Measurements from ENCODE around the gene AHNAK.

The AHNAK gene

GRCh38 chr11:62391642-62392425 is 154.8 kb downstream of the AHNAK start:
- no peak for TF ChIP-seq REST (IDR thresholded peaks at IDR 0.05; ENCODE audit: insufficient replicate concordance, low read depth)
- no peak for TF ChIP-seq POLR2AphosphoS5 (IDR thresholded peaks at IDR 0.05; ENCODE audit: low read depth)
- TF ChIP-seq GABPA (IDR thresholded peaks at IDR 0.05; ENCODE audit: low read depth): no peak
- no peak for TF ChIP-seq CTCF (IDR thresholded peaks at IDR 0.05; ENCODE audit: insufficient read depth, low read length)
- TF ChIP-seq SPI1 (IDR thresholded peaks at IDR 0.05; ENCODE audit: borderline replicate concordance, low read depth): no peak
- H3K27ac ChIP-seq (replicated peaks): no peak overlapping the region

GRCh38 chr11:62390722-62391121 is 155.9 kb downstream of the AHNAK start:
- DNase-seq (ENCODE audit: low read depth in 1 of 2, low spot score in 1 of 2): no peak
- H3K4me3 ChIP-seq (replicated peaks; ENCODE audit: insufficient read depth, low read length): no peak overlapping the region
- no peak overlapping the region for H3K27ac ChIP-seq (replicated peaks)
- H3K27me3 ChIP-seq (ENCODE audit: insufficient read depth, poor library complexity, severe bottlenecking): no peaks in the 10 kb centered on the region
- no peak for TF ChIP-seq POLR2AphosphoS5 (IDR thresholded peaks at IDR 0.05; ENCODE audit: low read depth)
- TF ChIP-seq SPI1 (IDR thresholded peaks at IDR 0.05; ENCODE audit: borderline replicate concordance, low read depth): no peak
- TF ChIP-seq CTCF (IDR thresholded peaks at IDR 0.05; ENCODE audit: insufficient read depth, low read length): no peak
- no peak for TF ChIP-seq GABPA (IDR thresholded peaks at IDR 0.05; ENCODE audit: low read depth)
- TF ChIP-seq REST (IDR thresholded peaks at IDR 0.05; ENCODE audit: insufficient replicate concordance, low read depth): no peak

More at GRCh38 chr11:62391642-62392425, 154.8 kb downstream of the AHNAK start:
- DNase-seq (ENCODE audit: low read depth in 1 of 2, low spot score in 1 of 2): no peak
- Histone ChIP-seq H3K27me3 (ENCODE audit: insufficient read depth, poor library complexity, severe bottlenecking) (no peaks in the 10 kb centered on the region), H3K4me3 (replicated peaks; ENCODE audit: insufficient read depth, low read length) (no peak overlapping the region)

GRCh38 chr11:62390237-62390636 is 156.4 kb downstream of the AHNAK start:
- no peak for TF ChIP-seq GABPA (IDR thresholded peaks at IDR 0.05; ENCODE audit: low read depth)
- TF ChIP-seq CTCF (IDR thresholded peaks at IDR 0.05; ENCODE audit: insufficient read depth, low read length): no peak
- no peak for TF ChIP-seq REST (IDR thresholded peaks at IDR 0.05; ENCODE audit: insufficient replicate concordance, low read depth)
- no peak for TF ChIP-seq SPI1 (IDR thresholded peaks at IDR 0.05; ENCODE audit: borderline replicate concordance, low read depth)
- TF ChIP-seq POLR2AphosphoS5 (IDR thresholded peaks at IDR 0.05; ENCODE audit: low read depth): no peak
- DNase-seq (ENCODE audit: low read depth in 1 of 2, low spot score in 1 of 2): no peak
- Histone ChIP-seq H3K27ac (replicated peaks) (no peak overlapping the region), H3K27me3 (ENCODE audit: insufficient read depth, poor library complexity, severe bottlenecking) (no peaks in the 10 kb centered on the region), H3K4me3 (replicated peaks; ENCODE audit: insufficient read depth, low read length) (no peak overlapping the region)
